Measurements from ENCODE around the gene SLAMF1. TPM values are rescaled to one million over a fixed set of nuclear protein-coding genes. Genes with fewer than 3 reads are reported as not detected.

SLAMF1 gene
- total and polyA plus RNA-seq, 2 donors from 2014 or later, result 0.13 to 3.3 TPM

DNA sequence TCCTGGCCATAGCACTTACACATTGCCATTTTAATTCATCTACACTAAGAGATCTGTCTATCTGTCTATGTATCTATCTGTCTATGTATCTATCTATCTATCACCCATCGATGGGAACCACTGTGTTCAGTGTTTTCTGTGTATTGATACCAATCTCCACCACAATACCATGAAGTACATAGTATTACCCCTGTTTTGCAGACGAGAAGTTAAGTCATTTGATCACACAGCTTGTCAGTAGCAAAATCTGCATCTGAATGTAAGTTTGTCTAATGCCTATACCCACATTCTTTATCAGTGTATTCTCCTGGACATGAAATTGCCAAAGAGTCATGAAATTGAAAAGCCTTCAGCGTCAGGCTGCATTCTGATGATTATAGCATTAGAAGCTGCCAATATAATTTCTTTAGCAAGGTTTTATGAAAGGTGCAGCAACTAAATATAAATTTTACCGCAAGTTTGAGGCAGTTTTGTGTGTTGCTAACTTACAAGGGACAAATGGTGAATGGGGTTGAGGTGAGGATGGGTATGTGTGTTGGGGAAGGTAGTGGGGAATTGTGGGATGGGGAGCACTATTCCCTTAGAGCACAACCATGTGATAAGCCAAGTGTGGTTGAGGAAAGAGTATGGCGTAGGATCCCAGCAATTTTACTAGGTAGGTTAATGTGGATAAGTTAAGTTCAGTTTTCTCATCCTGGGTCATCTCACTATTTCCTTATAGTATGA is 24.2 kb downstream of the SLAMF1 start:
- H3K36me3 ChIP-seq (ENCODE audit: control insufficient read depth in 2 of 3, insufficient read depth in 3 of 3, low read length in 3 of 3), result no peaks in the 10 kb centered on the region
- H3K27me3 ChIP-seq (ENCODE audit: control insufficient read depth, insufficient read depth, low read length), result no peaks in the 10 kb centered on the region
- no peaks in the 10 kb centered on the region for H3K9me3 ChIP-seq (ENCODE audit: control insufficient read depth in 2 of 3, insufficient read depth in 1 of 3, low read length in 3 of 3)
- DNase-seq (no peak), FAIRE-seq (no peak)
- no peak overlapping the region for H3K27ac ChIP-seq (ENCODE audit: low read depth in 2 of 2, low read length in 2 of 2)
- no peak for TF ChIP-seq CTCF (IDR thresholded peaks at IDR 0.05; ENCODE audit: borderline replicate concordance, extremely low read depth, insufficient read depth)
- H3K4me1 ChIP-seq (ENCODE audit: control insufficient read depth in 2 of 3, insufficient read depth in 2 of 3, low read depth in 1 of 3, low read length in 3 of 3), result no peaks in the 10 kb centered on the region
- H3K4me3 ChIP-seq (ENCODE audit: low read length in 3 of 3), result no peak overlapping the region
- intact Hi-C loops (cut with DNase I), result no loop called here
- no peak overlapping the region for H3K9ac ChIP-seq (ENCODE audit: low read length in 3 of 3)

DNA sequence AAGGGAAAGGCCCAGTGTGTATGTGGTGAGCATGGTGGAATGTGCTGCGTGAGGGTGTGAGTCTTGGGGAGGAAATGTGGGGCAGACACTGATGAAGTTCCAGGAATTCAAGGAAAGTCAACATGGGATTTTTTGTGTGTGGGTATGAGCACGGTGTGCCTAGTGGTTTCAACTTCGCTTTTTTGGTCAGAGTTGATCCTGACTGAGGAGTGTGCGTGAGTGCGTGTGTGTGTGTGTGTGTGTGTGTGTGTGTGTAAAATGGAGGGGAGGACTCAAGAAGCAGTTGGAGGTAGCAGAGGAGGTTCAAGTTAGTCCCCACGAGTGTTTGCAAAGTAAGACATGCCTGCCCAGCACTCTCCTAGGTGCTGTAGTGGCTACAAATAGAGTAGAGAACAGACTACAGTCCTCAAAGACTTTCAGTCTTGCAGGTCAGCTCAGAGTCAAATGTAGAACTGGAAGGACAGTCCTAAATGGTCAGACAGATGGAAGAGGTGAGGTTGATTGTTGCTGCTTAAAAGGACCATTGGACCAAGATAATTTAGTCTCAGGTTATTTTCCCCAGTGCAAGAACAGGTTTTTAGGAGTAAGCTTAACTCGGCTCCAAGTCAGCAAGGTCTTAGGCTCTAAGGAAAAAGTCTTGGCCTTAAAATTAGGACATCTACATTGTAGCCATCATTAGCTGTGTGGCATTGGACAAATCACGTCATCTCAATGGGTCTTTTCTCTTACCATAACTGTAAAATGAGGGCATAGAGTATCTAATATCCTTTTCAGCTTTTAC is 25.0 kb downstream of the SLAMF1 start:
- H3K9ac ChIP-seq (ENCODE audit: low read length in 3 of 3), result no peak overlapping the region
- H3K27ac ChIP-seq (ENCODE audit: low read depth in 2 of 2, low read length in 2 of 2), result no peak overlapping the region
- no peak overlapping the region for H3K4me3 ChIP-seq (ENCODE audit: low read length in 3 of 3)
- H3K27me3 ChIP-seq (ENCODE audit: control insufficient read depth, insufficient read depth, low read length), result no peaks in the 10 kb centered on the region
- DNase-seq (no peak), FAIRE-seq (no peak)
- H3K4me1 ChIP-seq (ENCODE audit: control insufficient read depth in 2 of 3, insufficient read depth in 2 of 3, low read depth in 1 of 3, low read length in 3 of 3), result no peaks in the 10 kb centered on the region
- H3K9me3 ChIP-seq (ENCODE audit: control insufficient read depth in 2 of 3, insufficient read depth in 1 of 3, low read length in 3 of 3), result no peaks in the 10 kb centered on the region
- TF ChIP-seq CTCF (IDR thresholded peaks at IDR 0.05; ENCODE audit: borderline replicate concordance, extremely low read depth, insufficient read depth), result no peak
- intact Hi-C loops (cut with DNase I), result no loop called here
- no peaks in the 10 kb centered on the region for H3K36me3 ChIP-seq (ENCODE audit: control insufficient read depth in 2 of 3, insufficient read depth in 3 of 3, low read length in 3 of 3)

DNA sequence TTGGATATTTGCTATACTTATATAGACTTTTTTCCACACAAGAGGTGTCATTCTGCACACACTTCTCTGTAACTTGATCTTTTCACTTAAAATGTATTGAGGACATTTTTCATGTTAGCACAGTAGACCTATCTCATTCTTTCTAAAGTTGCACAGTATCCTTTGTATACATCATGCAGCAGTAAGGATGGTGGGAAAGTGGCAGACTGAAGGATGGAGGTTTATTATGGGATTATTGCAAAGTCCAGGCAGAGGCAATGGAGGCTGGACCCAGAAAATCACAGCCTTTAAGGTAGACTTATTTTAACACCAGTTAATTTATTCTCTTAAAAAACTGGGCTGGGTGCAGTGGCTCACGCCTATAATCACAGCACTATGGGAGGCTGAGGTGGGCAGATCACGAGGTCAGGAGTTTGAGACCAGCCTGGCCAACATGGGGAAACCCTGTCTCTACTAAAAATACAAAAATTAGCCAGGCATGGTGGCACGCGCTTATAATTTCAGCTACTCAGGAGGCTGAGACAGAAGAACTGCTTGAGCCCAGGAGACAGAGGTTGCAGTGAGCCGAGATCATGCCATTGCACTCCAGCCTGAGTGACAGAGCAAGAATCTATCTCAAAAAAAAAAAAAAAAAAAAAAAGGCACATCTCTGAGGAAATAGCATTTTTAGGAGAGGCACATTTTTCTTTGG is 25.8 kb downstream of the SLAMF1 start:
- Histone ChIP-seq H3K4me1 (ENCODE audit: control insufficient read depth in 2 of 3, insufficient read depth in 2 of 3, low read depth in 1 of 3, low read length in 3 of 3) (no peaks in the 10 kb centered on the region), H3K36me3 (ENCODE audit: control insufficient read depth in 2 of 3, insufficient read depth in 3 of 3, low read length in 3 of 3) (no peaks in the 10 kb centered on the region), H3K27me3 (ENCODE audit: control insufficient read depth, insufficient read depth, low read length) (no peaks in the 10 kb centered on the region), H3K4me3 (ENCODE audit: low read length in 3 of 3) (no peak overlapping the region), H3K9ac (ENCODE audit: low read length in 3 of 3) (no peak overlapping the region), H3K27ac (ENCODE audit: low read depth in 2 of 2, low read length in 2 of 2) (no peak overlapping the region), H3K9me3 (ENCODE audit: control insufficient read depth in 2 of 3, insufficient read depth in 1 of 3, low read length in 3 of 3) (no peaks in the 10 kb centered on the region)
- FAIRE-seq (no peak), DNase-seq (no peak)
- intact Hi-C loops (cut with DNase I), result no loop called here
- TF ChIP-seq CTCF (IDR thresholded peaks at IDR 0.05; ENCODE audit: borderline replicate concordance, extremely low read depth, insufficient read depth), result no peak
